NCI-H345 (cell line): ENCODE results near the gene KIR3DL1.
"Not testable (repeated sequence)": the region's sequence is repeated elsewhere in the genome, so short reads cannot be mapped to it uniquely, and the experiment has no call there.

Experiments
- DNase-seq: peaks from one replicate; lab custom pipeline; 2025; lab: John Stamatoyannopoulos, UW

Gene KIR3DL1

DNA sequence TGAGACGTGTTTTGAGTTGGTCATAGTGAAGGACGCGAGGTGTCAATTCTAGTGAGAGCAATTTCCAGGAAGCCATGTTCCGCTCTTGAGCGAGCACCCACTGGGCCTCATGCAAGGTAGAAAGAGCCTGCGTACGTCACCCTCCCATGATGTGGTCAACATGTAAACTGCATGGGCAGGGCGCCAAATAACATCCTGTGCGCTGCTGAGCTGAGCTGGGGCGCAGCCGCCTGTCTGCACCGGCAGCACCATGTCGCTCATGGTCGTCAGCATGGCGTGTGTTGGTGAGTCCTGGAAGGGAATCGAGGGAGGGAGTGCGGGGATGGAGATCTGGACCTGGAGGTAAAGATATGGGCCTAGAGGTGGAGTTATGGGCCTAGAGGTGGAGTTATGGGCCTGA is at the start of gene KIR3DL1:
KIR3DL1 (plus strand) TSS at position 218 of the 400 bp plus-strand sequence.
- DNase-seq = not testable (repeated sequence)

DNA sequence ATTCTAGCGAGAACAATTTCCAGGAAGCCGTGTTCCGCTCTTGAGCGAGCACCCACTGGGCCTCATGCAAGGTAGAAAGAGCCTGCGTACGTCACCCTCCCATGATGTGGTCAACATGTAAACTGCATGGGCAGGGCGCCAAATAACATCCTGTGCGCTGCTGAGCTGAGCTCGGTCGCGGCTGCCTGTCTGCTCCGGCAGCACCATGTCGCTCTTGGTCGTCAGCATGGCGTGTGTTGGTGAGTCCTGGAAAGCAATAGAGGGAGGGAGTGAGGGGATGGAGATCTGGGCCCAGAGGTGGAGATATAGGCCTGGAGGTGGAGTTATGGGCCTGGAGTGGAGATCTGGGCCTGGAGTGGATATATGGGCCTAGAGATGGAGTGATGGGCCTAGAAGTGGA is 46.6 kb upstream of the KIR3DL1 start, which contains the start of gene KIR2DL1:
KIR2DL1 (plus strand) TSS at position 148 of the 400 bp plus-strand sequence; CDS start at position 206, 58 bp downstream.
- DNase-seq = not testable (repeated sequence)

DNA sequence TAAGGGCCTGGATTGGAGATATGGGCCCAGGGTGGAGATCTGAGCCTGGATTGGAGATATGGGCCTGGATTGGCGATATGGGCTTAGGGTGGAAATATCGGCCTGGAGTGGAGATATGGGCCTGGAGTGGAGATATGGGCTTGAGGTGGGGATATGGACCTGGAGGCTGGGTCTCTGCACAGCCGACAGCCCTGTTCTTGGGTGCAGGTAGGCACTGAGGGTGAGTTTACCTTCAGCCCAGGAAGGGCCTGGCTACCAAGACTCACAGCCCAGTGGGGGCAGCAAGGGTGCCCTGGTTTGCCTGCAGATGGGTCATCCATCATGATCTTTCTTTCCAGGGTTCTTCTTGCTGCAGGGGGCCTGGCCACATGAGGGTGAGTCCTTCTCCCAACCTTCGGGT is 45.8 kb upstream of the KIR3DL1 start:
- DNase-seq = not testable (repeated sequence)

DNA sequence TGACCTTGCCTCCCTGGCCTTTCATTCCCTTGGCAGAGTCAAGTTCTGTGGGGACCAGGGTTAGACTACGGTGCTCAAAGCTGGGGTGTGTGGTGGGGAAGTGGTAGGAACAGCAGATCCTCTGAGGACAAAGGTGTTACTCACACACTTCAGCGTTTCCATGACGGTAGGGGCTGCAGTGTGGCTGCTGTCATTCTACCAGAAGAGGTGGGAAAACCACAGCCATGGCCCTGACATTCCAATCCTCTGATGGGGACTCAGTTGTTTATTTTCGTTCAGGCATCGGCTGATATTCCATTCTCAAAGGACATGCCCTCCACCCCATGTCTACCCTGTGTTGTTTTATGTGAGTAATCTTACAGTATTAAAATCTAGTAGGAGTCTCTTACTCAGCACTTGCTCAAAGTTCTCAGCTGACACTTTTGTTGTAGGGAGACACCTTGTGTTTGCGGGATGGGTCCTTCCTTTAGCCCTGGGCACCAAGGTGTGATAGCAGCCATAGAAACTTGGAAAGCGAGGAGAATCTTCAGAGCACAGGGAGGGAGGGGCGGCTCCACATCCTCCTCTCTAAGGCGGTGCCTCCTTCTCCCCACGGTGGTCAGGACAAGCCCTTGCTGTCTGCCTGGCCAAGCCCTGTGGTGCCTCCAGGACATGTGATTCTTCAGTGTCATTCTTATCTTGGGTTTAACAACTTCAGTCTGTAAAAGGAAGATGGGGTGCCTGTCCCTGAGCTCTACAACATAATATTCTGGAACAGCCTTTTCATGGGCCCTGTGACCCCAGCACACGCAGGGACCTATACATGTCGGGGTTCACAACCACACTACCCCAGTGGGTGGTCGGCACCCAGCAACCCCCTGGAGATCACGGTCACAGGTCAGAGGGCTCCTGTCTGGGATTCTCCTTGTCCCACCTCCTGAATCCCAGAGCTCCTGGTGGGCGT is 45.0 kb upstream of the KIR3DL1 start:
- not testable (repeated sequence) for DNase-seq

DNA sequence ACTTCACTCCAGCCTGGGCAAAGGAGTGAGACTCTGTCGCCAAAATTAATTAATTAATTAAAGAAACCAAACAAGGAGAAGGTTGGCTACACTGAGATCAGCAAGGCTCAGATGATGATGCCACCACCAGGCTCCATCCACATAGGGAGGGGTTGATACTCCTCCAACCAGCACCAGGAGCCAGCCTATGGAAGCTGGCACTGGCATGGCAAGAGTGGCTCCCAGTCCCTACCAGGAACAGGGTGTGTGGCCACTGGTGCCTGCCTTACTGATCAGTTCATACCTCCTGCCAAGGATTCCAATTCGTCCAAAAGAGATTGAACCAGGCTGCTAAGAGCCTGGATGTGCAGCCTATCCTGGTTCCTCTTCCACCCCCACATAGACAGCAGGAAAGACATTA is 43.6 kb upstream of the KIR3DL1 start:
- DNase-seq = not testable (repeated sequence)

DNA sequence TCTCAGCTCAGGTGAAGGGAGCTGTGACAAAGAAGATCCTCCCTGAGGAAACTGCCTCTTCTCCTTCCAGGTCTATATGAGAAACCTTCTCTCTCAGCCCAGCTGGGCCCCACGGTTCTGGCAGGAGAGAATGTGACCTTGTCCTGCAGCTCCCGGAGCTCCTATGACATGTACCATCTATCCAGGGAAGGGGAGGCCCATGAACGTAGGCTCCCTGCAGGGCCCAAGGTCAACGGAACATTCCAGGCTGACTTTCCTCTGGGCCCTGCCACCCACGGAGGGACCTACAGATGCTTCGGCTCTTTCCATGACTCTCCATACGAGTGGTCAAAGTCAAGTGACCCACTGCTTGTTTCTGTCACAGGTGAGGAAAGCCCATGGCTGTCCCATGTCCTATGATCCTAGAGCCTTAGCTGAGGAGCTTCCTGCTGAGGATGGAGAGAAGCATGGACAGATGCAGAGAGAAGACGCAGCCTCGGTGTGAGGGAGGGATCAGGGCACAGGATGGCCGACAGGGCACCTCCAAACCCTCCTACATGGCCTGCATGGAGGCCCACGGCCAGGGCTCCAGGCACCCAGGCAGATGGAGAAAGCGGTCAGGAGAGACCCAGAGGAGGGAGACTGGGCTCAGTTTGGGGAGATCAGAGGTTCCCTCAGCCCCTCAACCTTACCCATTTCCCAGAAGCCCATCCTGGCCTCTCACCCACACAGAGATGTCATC is 41.0 kb upstream of the KIR3DL1 start:
- DNase-seq = not testable (repeated sequence)

DNA sequence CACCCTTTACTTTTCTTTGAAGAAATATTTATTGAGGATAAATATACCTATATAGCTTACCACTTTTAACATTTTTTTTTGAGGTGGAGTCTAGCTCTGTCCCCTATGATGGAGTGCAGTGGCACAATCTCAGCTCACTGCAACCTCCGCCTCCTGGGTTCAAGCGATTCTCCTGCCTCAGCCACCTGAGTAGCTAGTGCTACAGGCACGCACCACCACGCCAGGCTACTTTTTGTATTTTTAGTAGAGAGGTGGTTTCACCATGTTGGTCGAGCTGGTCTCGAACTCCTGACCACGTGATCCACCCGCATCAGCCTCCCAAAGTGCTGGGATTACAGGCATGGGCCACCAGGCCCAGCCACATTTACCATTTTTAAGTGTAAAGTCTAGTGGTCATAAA is 40.4 kb upstream of the KIR3DL1 start:
- DNase-seq = not testable (repeated sequence)

GRCh38 chr19:54777851-54778250 is 38.4 kb upstream of the KIR3DL1 start:
- not testable (repeated sequence) for DNase-seq

DNA sequence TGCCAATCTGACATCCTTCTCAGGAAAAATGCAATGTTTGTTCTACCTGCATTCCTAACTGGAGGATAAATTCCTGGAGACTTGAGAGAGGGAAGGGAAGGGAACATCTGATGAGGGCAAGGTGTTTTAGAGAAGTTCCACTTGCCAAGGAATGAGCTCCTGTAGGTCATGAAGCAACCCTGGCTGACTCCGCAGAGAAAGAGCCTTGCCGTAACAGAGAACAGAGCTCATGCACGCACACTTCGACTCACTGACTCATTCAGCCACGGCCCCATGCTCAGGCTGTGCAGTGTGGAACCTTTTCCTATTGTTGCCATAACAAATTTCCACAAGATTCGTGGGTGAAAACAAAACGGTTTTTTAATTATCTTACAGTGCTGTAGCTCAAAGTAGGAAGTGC is 37.4 kb upstream of the KIR3DL1 start:
- DNase-seq = not testable (repeated sequence)

DNA sequence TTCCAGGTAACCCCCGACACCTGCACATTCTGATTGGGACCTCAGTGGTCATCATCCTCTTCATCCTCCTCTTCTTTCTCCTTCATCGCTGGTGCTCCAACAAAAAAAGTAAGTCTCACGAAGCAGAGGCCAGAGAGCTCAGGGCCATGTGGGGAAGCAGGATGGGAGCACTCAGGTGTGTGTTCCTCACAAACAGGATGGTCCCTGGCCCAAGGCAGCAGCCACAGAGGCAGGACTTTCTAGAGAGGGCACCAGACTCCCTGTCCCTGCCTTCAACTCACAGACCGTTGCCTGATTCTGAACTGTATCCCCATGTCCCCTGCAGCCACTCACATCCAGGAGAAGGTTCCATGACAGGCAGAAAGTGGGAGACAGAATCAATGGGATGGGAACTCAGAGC is 33.4 kb upstream of the KIR3DL1 start:
- not testable (repeated sequence) for DNase-seq

- DNase-seq = not testable (repeated sequence)
Measured at GRCh38 chr19:54786091-54786723, 30.1 kb upstream of the KIR3DL1 start.

DNA sequence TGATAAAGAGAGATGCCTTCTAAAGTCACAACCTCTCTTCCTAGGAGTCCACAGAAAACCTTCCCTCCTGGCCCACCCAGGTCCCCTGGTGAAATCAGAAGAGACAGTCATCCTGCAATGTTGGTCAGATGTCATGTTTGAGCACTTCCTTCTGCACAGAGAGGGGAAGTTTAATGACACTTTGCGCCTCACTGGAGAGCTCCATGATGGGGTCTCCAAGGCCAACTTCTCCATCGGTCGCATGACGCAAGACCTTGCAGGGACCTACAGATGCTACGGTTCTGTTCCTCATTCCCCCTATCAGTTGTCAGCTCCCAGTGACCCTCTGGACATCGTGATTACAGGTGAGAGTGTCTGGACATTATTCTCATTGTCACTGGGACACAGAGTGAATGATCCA is 28.1 kb upstream of the KIR3DL1 start:
- DNase-seq = not testable (repeated sequence)

DNA sequence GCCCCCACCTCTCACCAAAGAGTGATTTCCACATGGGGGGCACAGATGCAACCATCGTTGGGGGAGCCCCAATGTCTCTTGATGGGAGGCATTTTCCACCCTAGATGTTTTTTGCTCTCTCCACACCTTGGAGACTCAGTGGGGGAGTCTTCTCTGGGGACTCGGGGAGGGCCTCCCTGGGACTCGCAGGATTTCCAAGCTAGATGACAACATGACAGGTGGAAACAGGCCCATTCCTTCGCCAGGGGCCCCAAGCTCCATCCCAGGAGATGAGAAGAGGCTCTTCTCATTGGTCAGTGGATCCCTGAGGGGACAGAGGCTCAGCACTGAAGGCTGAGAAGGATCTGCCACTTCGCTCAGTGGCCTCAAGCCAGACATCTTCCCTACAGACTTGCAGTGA is 25.6 kb upstream of the KIR3DL1 start:
- DNase-seq = no peak

DNA sequence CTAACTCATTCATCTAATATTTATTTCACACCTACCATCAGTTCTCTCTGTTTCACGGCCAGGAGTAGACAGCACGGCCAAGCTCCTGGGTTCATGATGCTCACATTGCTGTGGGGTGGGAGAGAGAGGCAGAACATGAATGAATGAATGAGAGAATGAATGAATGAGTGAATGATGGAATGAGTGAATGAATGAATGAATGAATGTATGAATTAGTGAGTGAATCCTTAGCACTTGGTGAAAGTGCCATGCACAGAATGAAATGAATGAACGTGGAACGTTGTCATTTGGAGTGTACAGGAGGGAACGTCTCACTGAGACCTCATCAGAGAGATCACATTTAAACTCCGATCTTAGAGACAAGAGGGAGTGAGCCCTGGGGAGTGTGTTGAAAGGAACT is 24.8 kb upstream of the KIR3DL1 start:
- DNase-seq = no peak

DNA sequence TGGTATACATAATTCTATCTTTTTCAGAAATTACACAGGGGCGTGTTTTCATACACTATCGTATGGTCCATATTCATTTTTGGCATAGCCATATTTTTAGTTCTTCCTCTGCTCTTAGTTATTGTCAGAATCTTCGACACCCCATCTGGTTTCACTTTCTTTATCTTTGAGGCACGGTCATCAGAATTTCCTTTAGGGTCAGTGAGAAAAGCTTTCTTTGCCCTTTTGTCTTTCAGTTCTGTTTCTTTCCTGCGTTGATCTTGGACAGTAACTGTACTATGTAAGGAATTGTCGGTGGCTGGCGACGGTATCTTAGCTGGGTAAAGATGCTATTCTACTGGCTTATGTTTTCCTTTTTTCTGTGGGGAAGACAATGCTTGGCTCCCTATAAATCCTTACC is 23.5 kb upstream of the KIR3DL1 start:
- no peak for DNase-seq

- DNase-seq = no peak
Measured at GRCh38 chr19:54795758-54796157, 20.5 kb upstream of the KIR3DL1 start.

GRCh38 chr19:54803410-54803809 is 12.9 kb upstream of the KIR3DL1 start, which contains the start of gene KIR2DL4:
Gene KIR2DL4 (plus strand): TSS chr19:54803610. CDS start chr19:54803652, 42 bp downstream.
- DNase-seq = no peak

GRCh38 chr19:54804101-54804500 is 12.2 kb upstream of the KIR3DL1 start:
- no peak for DNase-seq

DNA sequence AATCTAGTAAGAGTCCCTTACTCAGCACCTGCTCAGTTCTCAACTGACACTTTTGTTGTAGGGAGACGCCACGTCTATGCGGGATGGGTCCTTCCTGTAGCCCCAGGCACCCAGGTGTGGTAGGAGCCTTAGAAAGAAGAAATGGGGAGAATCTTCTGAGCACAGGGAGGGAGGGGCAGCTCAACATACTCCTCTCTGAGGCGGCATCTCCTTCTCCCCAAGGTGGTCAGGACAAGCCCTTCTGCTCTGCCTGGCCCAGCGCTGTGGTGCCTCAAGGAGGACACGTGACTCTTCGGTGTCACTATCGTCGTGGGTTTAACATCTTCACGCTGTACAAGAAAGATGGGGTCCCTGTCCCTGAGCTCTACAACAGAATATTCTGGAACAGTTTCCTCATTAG is 11.7 kb upstream of the KIR3DL1 start:
- no peak for DNase-seq

GRCh38 chr19:54805665-54806515 is 10.4 kb upstream of the KIR3DL1 start:
- DNase-seq = no peak

DNA sequence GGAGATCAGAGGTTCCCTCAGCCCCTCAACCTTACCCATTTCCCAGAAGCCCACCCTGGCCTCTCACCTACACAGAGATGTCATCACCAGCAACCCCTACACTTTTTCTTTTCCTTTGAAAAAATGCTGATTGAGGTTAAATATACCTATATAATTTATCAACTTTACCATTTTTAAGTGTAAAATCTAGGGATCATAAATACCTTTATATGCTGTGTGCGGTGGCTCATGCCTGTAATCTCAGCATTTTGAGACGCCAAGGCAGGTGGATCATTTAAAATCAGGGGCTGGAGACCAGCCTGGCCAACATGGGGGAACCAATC is 9.8 kb upstream of the KIR3DL1 start:
- DNase-seq = no peak
